NAMALWA (cell line): ENCODE results near the gene LUC7L.
A peak's percentile ranks its signal among the peaks of the same experiment; 100 is the strongest.
"Not testable (repeated sequence)": the region's sequence is repeated elsewhere in the genome, so short reads cannot be mapped to it uniquely, and the experiment has no call there.

Experiments
- DNase-seq: peaks from one replicate; pipeline ENCODE4 v3.0.0-alpha.2; 2015; ENCODE audit warnings: low spot score

The LUC7L gene

GRCh38 chr16:263182-263774 lies 34.0 kb upstream of the LUC7L start:
- no peak for DNase-seq

GRCh38 chr16:262121-262745 lies 33.0 kb upstream of the LUC7L start:
- no peak for DNase-seq

GRCh38 chr16:261031-261691 lies 31.9 kb upstream of the LUC7L start:
- DNase-seq = no peak

GRCh38 chr16:260326-260725 lies 31.1 kb upstream of the LUC7L start:
- no peak for DNase-seq

- DNase-seq = no peak
Observed at GRCh38 chr16:259814-260253, 30.6 kb upstream of the LUC7L start.

- DNase-seq = no peak
Observed at GRCh38 chr16:259226-259625, 30.0 kb upstream of the LUC7L start.

GRCh38 chr16:258091-258490 lies 28.8 kb upstream of the LUC7L start:
- not testable (repeated sequence) for DNase-seq

GRCh38 chr16:255183-255582 lies 25.9 kb upstream of the LUC7L start:
- no peak for DNase-seq

GRCh38 chr16:254461-254860 lies 25.2 kb upstream of the LUC7L start:
- DNase-seq = no peak

GRCh38 chr16:253833-254232 lies 24.6 kb upstream of the LUC7L start:
- no peak for DNase-seq

- no peak for DNase-seq
Observed at GRCh38 chr16:252366-253337, 23.4 kb upstream of the LUC7L start.

GRCh38 chr16:249431-249830 lies 20.2 kb upstream of the LUC7L start:
- DNase-seq = no peak

GRCh38 chr16:247027-247426 lies 17.8 kb upstream of the LUC7L start:
- no peak for DNase-seq

- DNase-seq = no peak
Observed at GRCh38 chr16:245105-245504, 15.9 kb upstream of the LUC7L start.

- DNase-seq = no peak
Observed at GRCh38 chr16:243348-243747, 14.1 kb upstream of the LUC7L start.

- DNase-seq = no peak
Observed at GRCh38 chr16:242281-242680, 13.0 kb upstream of the LUC7L start.

GRCh38 chr16:240559-240958 lies 11.3 kb upstream of the LUC7L start:
- no peak for DNase-seq

GRCh38 chr16:239948-240277 lies 10.7 kb upstream of the LUC7L start:
- no peak for DNase-seq

- peak; percentile 96 for DNase-seq
Observed at GRCh38 chr16:234468-235305, 5.4 kb upstream of the LUC7L start, which contains the start of gene FAM234A. Gene FAM234A (plus strand): TSS chr16:234821. CDS start chr16:254414, 19,593 bp downstream.

GRCh38 chr16:230949-231348 lies 1.7 kb upstream of the LUC7L start:
- no peak for DNase-seq

- not testable (repeated sequence) for DNase-seq
Observed at GRCh38 chr16:230351-230750, 1.1 kb upstream of the LUC7L start.
